Measurements from ENCODE around the gene P2RY2.

DNA sequence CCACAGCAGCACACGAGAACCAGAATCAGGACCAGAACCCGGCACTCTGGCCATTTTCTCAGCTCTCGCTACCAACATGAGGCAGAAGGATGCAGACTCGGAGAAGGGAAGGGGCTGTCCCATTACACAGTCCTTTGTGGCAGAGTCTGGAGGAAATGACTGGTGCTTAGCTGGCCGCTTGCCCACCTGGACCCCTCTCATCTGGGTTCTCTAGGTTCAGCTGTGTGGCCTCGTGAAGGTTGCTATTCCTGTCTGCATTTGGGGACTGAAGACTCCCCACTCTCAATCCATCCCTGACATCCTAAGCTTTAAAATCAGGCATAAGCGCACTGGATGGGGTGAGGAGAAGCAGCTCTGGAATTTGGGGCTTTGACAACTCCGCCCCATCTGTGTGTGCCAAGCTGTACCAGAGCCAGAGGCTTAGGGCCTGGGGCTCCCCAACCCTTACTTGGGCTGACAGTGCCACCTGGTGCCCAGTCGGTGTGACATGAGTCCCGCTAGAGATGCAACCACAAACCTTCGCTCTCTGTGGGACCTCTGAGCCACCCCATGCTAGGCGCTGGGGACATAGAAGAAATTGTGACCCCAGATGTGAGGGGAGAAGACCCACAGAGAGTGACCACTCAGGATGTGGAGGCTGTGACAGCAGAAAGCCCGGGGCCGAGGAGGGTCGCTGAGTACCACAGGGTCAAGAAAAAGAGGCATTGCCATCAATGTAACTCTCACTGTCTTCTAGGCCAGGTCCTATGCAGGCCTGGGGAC, 40.1 kb upstream of the P2RY2 start:
- TF ChIP-seq POLR2A (IDR thresholded peaks at IDR 0.05; ENCODE audit: low read depth, low read length) = no peak
- no peak for TF ChIP-seq POLR2AphosphoS5 (IDR thresholded peaks at IDR 0.05; ENCODE audit: low read depth, low read length)
- no peak for TF ChIP-seq TAF1 (IDR thresholded peaks at IDR 0.05; ENCODE audit: low read depth, low read length)
